PFSK-1 (cell line): ENCODE results near the gene PCYT1B.

ENCODE experiments used
- FOXP2 ChIP-seq: optimal IDR thresholded peaks from 2 replicates; pipeline ENCODE3; 2011; ENCODE audit warnings: borderline replicate concordance, control low read depth, inconsistent platforms; ENCODE audit not compliant: insufficient read depth; ENCODE audit errors: extremely low read length, extremely low read depth
- POLR2AphosphoS5 ChIP-seq: IDR thresholded peaks from 2 replicates; pipeline ENCODE4 v1.6.1; 2012; ENCODE audit warnings: low read depth, mild to moderate bottlenecking, control low read depth, low read length, moderate library complexity
- SIN3A ChIP-seq: IDR thresholded peaks from 2 replicates; pipeline ENCODE4 v1.6.1; 2012; ENCODE audit warnings: mild to moderate bottlenecking, low read length, moderate library complexity, borderline replicate concordance; ENCODE audit not compliant: insufficient read depth
- TAF1 ChIP-seq: IDR thresholded peaks from 2 replicates; pipeline ENCODE4 v1.6.1; 2012; ENCODE audit warnings: low read length, control low read depth, borderline replicate concordance; ENCODE audit not compliant: insufficient read depth
- TF ChIP-seq, protein P1 (sequence below), 2 experiments: IDR thresholded peaks; 2 replicates each; pipeline versions ENCODE4 v1.6.1 to v1.8.0; 2011 to 2012; ENCODE audit warnings: low read depth in 2 of 2, low read length in 2 of 2, control low read depth in 1 of 2, inconsistent platforms in 1 of 2, mild to moderate bottlenecking in 1 of 2, moderate library complexity in 1 of 2; ENCODE audit not compliant: insufficient read depth in 1 of 2

DNA sequence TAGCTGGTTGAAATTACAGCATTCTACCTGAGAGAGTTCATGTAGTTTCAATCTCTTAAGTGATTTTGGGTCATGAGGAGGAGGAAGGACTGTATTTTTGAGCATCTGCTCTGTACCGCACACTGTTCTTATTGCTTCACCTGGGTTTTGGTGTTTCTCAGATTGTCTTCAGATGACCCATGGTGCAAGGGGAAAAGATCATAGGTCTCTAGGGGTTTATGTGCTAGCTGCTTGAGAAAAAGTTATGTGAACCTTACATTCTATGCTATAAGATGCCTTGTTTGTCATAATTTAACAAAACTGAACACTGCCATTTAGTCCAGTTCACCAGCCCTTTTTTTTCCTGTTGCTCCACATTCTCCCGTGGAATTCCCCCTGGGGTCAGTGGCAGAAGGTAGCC is 121.7 kb downstream of the PCYT1B start:
- no peak for TF ChIP-seq POLR2AphosphoS5
- TF ChIP-seq, protein P1, sequence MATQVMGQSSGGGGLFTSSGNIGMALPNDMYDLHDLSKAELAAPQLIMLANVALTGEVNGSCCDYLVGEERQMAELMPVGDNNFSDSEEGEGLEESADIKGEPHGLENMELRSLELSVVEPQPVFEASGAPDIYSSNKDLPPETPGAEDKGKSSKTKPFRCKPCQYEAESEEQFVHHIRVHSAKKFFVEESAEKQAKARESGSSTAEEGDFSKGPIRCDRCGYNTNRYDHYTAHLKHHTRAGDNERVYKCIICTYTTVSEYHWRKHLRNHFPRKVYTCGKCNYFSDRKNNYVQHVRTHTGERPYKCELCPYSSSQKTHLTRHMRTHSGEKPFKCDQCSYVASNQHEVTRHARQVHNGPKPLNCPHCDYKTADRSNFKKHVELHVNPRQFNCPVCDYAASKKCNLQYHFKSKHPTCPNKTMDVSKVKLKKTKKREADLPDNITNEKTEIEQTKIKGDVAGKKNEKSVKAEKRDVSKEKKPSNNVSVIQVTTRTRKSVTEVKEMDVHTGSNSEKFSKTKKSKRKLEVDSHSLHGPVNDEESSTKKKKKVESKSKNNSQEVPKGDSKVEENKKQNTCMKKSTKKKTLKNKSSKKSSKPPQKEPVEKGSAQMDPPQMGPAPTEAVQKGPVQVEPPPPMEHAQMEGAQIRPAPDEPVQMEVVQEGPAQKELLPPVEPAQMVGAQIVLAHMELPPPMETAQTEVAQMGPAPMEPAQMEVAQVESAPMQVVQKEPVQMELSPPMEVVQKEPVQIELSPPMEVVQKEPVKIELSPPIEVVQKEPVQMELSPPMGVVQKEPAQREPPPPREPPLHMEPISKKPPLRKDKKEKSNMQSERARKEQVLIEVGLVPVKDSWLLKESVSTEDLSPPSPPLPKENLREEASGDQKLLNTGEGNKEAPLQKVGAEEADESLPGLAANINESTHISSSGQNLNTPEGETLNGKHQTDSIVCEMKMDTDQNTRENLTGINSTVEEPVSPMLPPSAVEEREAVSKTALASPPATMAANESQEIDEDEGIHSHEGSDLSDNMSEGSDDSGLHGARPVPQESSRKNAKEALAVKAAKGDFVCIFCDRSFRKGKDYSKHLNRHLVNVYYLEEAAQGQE (IDR thresholded peaks at IDR 0.05; ENCODE audit: insufficient read depth in 1 of 2, low read depth in 2 of 2, low read length in 2 of 2), result no peak
- no peak for TF ChIP-seq TAF1
- no peak for TF ChIP-seq SIN3A
- TF ChIP-seq FOXP2, result no peak
